ENCODE data around the gene EEF2K.

Gene EEF2K

GRCh38 chr16:22320572-22321339 lies 114.7 kb downstream of the EEF2K start:
- no peak for DNase-seq

DNA sequence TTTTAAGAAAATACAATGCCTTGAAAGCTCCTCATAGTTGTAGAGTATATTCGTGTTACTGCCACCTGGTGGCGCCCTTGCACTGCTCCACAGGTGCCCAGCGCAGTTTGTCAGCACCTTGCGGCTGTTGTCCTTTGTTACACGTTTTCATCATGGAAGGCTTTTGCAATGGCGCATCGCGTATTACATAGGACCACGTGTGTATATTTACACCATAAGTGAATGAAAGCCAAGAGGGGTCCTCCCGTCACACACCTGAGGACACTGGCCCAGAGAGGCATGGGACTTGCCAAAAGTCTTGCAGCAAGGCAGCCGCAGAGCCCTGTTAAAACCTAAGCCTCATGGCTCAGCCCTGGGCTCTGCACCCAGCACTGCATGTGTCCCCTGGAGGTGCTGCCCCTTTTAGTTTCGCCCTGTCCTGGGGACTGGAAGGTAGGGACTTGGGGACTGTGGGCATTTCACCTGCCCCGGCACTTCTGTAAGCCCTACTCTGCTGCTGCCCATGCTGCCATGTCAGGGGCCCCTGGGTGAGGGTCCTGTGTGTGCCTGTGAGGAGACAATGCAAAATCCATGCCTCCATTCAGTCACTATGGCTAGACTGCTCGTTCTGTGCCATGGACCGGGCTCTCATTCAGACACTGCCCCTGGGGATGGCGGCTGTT lies 115.4 kb downstream of the EEF2K start:
- peak in 1 of 2 donors; percentile 35 for DNase-seq

- no peak for DNase-seq
Measured at GRCh38 chr16:22322021-22322471, 116.0 kb downstream of the EEF2K start.

- no peak for DNase-seq
Measured at GRCh38 chr16:22322741-22323140, 116.7 kb downstream of the EEF2K start.

DNA sequence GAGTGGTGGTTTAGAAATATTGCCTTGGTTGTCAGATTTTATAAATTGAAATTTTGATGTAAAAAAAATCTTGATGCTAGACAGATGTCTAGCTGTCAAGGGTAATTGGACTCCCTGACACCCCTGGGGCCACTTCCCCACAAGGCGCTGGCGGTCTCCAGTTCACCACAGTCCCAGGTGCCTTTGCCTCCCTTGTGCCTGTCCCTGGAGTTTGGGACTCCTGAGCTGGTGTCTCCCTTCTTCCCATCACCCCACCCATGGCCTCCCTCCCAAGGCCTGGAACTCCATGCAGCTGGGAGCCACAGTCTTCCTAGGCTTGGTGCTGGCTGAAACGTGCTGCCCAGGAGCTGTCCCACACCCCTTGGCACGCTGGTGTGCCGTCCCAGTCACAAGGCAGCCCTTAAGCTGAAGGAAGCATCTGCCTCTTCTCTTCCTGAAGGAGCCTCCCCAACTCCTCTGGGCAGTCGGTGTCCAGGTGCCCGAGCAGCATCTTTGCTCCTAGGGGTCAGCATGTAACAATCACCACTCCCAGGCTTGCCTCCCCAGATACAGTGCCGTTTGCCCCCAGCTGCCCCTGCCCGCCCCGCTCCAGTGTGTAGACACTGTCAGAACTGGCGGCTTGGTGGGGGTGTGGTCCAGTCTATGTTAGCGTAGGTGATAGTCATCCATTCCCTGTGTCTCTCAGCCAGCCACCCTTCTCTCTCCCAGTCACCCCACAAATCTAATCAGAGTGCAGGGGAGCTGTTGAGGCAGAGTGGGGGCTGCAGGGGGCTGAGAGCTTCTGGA lies 117.3 kb downstream of the EEF2K start:
- DNase-seq: no peak

DNA sequence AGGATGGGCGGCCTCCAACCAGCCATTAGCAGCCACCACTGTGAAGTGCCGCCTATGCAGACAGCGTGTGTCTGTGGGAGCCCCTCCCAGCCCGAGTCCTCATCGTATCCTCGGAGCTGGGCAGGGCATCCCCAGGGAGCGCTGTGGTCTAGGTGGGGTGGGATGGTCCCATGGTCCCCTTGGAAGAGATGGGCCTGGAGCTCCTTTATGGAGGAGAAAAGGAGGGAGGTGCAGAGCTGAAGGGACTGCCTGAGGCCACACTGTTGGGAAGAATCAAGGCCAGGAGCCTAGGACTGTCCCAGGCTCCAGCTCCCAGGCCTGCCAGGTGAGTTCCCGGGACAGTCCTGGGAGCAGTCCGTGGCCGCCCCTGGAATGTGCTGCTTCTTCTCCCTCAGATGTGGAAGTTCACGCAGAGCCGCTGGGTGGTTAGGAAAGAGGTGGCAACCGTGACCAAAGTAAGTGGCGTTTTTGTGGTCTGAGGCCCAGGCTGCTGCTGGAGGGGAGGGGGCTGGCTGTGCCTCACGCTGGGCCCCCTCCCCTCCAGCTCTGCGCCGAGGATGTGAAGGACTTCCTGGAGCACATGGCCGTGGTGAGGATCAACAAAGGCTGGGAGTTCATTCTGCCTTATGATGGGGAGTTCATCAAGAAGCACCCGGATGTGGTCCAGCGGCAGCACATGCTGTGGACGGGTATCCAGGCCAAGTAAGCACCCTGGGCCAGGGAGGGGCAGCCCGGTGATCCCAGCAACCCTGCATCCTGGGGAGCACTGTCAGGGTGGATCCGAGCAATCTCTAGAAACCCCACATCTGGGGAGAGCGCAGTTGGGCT lies 118.1 kb downstream of the EEF2K start:
- no peak for DNase-seq

GRCh38 chr16:22324787-22325597 lies 118.9 kb downstream of the EEF2K start:
- no peak for DNase-seq

GRCh38 chr16:22325598-22326368 lies 119.7 kb downstream of the EEF2K start:
- no peak for DNase-seq

DNA sequence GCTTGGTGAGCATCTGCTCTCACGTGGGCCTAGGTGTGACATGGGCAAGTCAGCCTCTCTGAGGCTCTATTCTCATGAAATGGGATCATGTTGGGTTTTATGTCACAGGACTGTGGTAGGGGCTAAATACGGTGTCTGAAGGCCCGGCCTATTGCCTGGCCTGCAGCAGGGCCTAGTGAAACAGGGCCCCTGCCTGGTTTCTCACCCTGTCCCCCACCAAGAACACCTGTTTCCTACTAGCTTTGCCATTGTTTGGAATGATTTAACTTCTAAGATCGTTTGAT lies 120.2 kb downstream of the EEF2K start:
- DNase-seq: no peak

DNA sequence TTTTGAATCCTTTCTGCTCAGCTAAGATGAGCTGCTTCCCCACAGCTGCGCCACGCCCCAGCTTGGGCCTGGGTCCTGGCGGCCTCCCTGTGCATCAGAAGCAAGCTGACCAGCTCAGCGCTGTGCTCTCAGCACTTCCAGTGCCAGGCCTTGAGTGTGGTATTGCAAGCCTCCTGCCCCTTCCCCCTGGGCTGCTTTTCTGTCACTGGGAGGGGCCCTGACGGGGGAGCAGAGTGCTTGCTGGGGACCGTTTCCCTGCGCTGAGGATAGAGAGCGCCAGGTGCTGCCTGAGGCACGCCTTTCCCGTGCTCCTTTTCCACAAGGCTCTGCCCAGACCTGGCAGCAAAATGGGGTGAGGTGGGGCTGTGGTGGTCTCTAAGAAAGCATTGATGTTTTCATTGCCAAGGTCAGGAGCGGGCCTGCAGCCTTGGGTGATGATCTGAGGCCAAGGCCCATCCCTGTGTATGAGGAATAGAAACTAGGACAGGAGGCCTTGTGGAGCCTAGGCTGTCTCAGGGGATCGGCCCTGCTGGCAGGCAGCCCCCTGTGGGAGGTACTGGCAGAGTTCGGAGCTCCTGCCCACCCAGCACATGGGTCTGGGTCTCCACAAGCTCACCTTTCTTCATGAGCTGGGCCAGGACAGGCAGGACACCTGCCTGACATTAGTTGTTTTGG lies 120.8 kb downstream of the EEF2K start:
- no peak for DNase-seq

GRCh38 chr16:22327446-22327775 lies 121.3 kb downstream of the EEF2K start:
- DNase-seq: no peak

DNA sequence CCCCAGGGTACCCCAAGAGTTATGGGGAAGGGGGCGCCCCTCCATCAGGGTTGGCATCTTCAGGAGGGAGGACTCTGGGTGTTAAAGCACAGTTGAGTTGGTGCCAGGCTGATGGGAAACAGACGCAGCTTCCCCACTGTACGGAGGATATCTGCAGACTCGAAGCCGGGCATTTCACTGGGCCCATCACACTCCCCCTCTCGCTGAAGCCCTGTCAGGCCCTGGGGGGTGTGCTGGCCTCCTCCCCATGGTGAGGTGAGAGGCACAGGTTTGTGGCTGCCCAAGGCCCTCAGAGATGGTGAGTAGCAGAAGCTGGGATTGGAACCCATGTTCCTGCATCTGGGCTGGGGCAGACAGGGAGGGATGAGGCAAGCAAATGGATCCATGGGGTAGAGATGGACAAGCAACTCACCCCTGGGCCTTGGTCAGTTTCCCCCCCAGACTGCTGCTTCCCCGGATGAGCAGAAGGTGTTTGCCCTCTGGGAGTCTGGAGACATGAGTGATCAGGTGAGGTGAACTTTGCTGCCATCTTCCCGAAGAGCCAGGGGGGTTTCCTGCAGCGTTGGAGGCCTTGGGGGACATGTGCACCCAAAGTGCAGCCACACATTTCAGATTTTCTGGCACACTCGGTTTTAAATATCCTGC lies 122.1 kb downstream of the EEF2K start:
- DNase-seq: no peak

GRCh38 chr16:22329199-22329695 lies 123.2 kb downstream of the EEF2K start:
- DNase-seq: no peak

- no peak for DNase-seq
Measured at GRCh38 chr16:22330326-22330725, 124.2 kb downstream of the EEF2K start.

GRCh38 chr16:22333457-22333994 lies 127.4 kb downstream of the EEF2K start:
- no peak for DNase-seq

DNA sequence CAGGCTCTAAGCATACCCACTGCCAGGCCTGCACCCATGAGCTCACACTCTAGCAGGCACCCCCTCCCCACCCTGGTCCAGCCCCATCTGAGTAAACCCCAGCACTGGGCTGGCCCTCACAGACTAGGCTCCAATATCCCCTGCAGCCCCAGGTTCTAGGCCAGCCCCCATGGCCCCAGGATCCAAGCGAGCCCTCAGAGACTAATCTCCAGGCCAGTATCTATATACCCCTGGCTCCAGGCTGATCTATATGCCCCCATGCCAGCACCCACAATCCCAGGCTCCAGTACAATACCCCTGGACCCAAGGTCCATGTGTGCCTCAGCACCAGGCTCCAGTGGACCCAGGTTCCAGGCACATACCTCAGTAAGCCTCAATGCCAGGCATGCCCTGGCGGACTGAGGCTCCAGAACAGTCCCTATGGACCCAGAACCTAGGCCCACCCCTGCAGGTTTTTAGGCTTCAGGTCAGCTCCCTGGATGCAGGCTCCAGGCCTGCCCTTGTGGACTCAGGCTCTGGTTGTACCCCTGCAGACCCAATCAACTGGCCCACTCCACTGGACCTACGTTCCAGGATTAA lies 129.7 kb downstream of the EEF2K start:
- DNase-seq: no peak

DNA sequence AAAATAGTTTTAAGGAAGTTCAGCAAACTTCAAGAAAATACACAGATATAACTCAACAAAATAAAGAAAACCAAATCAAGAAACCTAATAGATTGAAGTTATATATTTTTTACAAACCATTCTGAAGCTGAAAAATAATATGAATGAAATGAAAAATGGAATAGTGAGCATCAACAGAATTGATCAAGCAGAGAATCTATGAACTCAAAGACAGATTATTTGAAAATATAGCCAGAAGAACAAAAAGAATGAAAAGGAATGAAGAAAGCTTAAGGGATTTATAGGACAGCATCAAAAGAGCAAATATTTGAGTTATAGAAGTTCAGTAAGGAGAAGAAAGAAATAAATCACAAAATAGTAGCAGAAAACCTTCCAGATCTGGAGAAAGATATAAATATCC lies 130.5 kb downstream of the EEF2K start:
- DNase-seq: no peak

GRCh38 chr16:22337045-22337444 lies 131.0 kb downstream of the EEF2K start:
- no peak for DNase-seq

DNA sequence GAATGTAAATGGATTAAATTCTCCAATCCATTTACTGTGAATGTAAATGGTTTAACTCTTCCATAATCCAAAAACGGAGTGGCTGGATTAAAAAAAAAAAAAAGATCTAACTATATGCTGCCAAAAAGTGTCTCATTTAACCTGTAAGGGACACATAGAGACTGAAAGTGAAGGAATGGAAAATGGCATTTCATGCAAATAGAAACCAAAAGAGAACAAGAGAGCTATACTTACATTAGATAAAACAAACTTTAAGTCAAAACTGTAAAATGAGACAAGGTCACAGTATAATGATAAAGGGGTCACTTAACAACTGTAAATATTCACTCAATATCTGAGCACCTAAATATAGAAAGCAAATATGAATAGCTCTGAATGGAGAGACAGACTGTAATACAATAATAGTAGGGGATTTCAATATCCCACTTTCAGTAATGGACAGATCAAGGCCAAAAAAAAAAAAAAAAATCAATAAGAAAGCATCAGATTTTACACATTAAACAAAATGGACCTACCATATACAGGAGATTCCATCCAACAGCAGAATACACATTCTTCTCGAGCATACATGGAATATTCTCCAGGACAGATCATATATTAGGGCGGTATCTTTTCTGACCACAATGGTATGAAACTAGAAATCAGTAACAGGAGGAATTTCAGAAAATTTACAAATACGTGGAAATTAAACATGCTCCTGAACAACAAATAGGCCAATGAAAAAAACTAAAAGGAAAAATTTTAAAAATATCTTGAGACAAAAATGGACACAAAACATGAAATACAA lies 132.0 kb downstream of the EEF2K start:
- no peak for DNase-seq
